HepG2 (cell line): ENCODE measurements around the gene SCT. TPM values are rescaled to one million over a fixed set of nuclear protein-coding genes. Genes with fewer than 3 reads are reported as not detected.

ENCODE experiments used
- ATAC-seq: fragments of 200-7000 bp; cut with Tn5 transposase; 3 replicates; pipeline ENCODE4 v1.9.1; 2020; ENCODE audit warnings: mild to moderate bottlenecking, moderate library complexity
- BruUV-seq: library from RNA; stranded (reverse); fragments of 400-500 nt; replicated peaks from 2 replicates; lab custom pipeline; 2021; lab: Mats Ljungman, UMichigan
- CTCF ChIA-PET: fragments of 300-600 bp; formaldehyde crosslinking; extraction: SDS; loops from one replicate; lab custom pipeline; 2021; ENCODE audit warnings: low total read pairs, inconsistent platforms, low intra/inter-chr PET ratio; lab: Yijun Ruan, JAX
- POLR2A ChIA-PET: fragments of 350-600 bp; sonication (Branson Sonifier 250); formaldehyde crosslinking; loops from one replicate; lab custom pipeline; 2020; ENCODE audit warnings: antibody characterized with exemption, inconsistent platforms; lab: Yijun Ruan, JAX
- DNase-seq: peaks from one replicate; pipeline ENCODE4 v3.0.0-alpha.2; 2015; ENCODE audit warnings: low spot score
- FAIRE-seq: peaks from 3 replicates; lab custom pipeline; 2011; peaks lifted over from hg19 to GRCh38; lab: Jason Lieb, UNC
- H2AFZ ChIP-seq: one replicate; pipeline ENCODE4 v1.6.1; 2011; ENCODE audit warnings: low read length, inconsistent platforms
- H3K27ac ChIP-seq: fragments of 300-600 bp; 3 replicates; pipeline ENCODE4 v1.8.0; 2011; ENCODE audit warnings: mixed run types, mild to moderate bottlenecking, mixed read lengths, low read length, inconsistent platforms; ENCODE audit not compliant: insufficient read depth; ENCODE audit errors: extremely low read length
- H3K27me3 ChIP-seq, 2 experiments: fragments of 200-600 bp in 1 of 2; 2 replicates in 1 of 2; 3 replicates in 1 of 2; pipeline versions ENCODE4 v1.6.0 to v1.8.0; 2011; ENCODE audit warnings: low read length in 2 of 2, mild to moderate bottlenecking in 2 of 2, moderate library complexity in 2 of 2, inconsistent platforms in 1 of 2; ENCODE audit not compliant: insufficient read depth in 2 of 2, control insufficient read depth in 1 of 2
- H3K36me3 ChIP-seq, 2 experiments: fragments of 200-600 bp in 1 of 2; replicated peaks in 1 of 2; 2 replicates in 1 of 2; 3 replicates in 1 of 2; pipeline versions ENCODE4 v1.5.1 to v1.8.0; 2011; ENCODE audit warnings: low read length in 2 of 2, inconsistent platforms in 1 of 2; ENCODE audit not compliant: insufficient read depth in 2 of 2, control insufficient read depth in 1 of 2
- H3K4me1 ChIP-seq: 2 replicates; pipeline ENCODE4 v1.5.1; 2012; ENCODE audit warnings: low read length, inconsistent platforms; ENCODE audit not compliant: insufficient read depth
- H3K4me2 ChIP-seq: 2 replicates; pipeline ENCODE4 v1.6.0; 2011; ENCODE audit warnings: low read depth, low read length, inconsistent platforms
- H3K4me3 ChIP-seq, 3 experiments: fragments of 200-600 bp in 1 of 3; sonication (generic), shearing (Covaris generic) in 1 of 3; replicated peaks in 1 of 3; 2 replicates each; pipeline ENCODE4 v1.5.1; 2011 to 2016; ENCODE audit warnings: low read length in 3 of 3, inconsistent platforms in 2 of 3, low read depth in 2 of 3, mild to moderate bottlenecking in 2 of 3, control low read depth in 1 of 3, mixed read lengths in 1 of 3; ENCODE audit not compliant: insufficient read depth in 1 of 3
- H3K79me2 ChIP-seq: one replicate; pipeline ENCODE4 v1.6.1; 2011; ENCODE audit warnings: low read length, inconsistent platforms; ENCODE audit not compliant: insufficient read depth
- H3K9ac ChIP-seq: 2 replicates; pipeline ENCODE4 v1.6.0; 2011; ENCODE audit warnings: mild to moderate bottlenecking, low read depth, low read length, inconsistent platforms; ENCODE audit not compliant: insufficient read depth
- H3K9me3 ChIP-seq: 2 replicates; pipeline ENCODE4 v1.5.1; 2012; ENCODE audit warnings: mild to moderate bottlenecking, low read length
- H4K20me1 ChIP-seq: 2 replicates; pipeline ENCODE4 v1.6.0; 2011; ENCODE audit warnings: inconsistent platforms, mild to moderate bottlenecking, low read length, moderate library complexity; ENCODE audit not compliant: insufficient read depth
- AGO2 ChIP-seq: fragments of 200-400 bp; formaldehyde crosslinking; optimal IDR thresholded peaks from 2 replicates; pipeline ENCODE3; 2017; ENCODE audit warnings: mild to moderate bottlenecking, low read depth, low read length, moderate library complexity
- AKAP8 ChIP-seq: sonication (generic); formaldehyde crosslinking; IDR thresholded peaks from 2 replicates; pipeline ENCODE4 v1.5.1; 2020; ENCODE audit warnings: mild to moderate bottlenecking, missing genetic modification reagents
- FOXO1 ChIP-seq: sonication (generic); formaldehyde crosslinking; IDR thresholded peaks from 2 replicates; pipeline ENCODE4 v1.4.0; 2020; ENCODE audit warnings: missing genetic modification reagents
- ZNF724P ChIP-seq: sonication (generic); formaldehyde crosslinking; IDR thresholded peaks from 2 replicates; pipeline ENCODE4 v1.8.0; 2022; ENCODE audit warnings: missing genetic modification reagents, borderline replicate concordance
- WGBS: methylation state at CpG from one replicate; pipeline ENCODE4 v1.1.6; 2017; ENCODE audit warnings: low lambda C conversion rate; 5-methylcytosine and 5-hydroxymethylcytosine counted together
- in situ Hi-C: cut with HindIII; loops from 2 replicates; pipeline ENCODE4 v1.10.0; 2017; ENCODE audit warnings: low pct_unique_long_range_greater_than_20kb; ENCODE audit not compliant: extremely low pct_ligation_motif_present
- intact Hi-C: fragments of 100-400 bp; cut with micrococcal nuclease; formaldehyde crosslinking; loops from one replicate; pipeline ENCODE4 v1.10.0; 2022; ENCODE audit not compliant: unreplicated experiment
- polyA plus RNA-seq, 8 experiments: library from polyadenylated mRNA; depleted of rRNA in 3 of 8; stranded (reverse) in 7 of 8; unstranded in 1 of 8; fragments of >200 nt; fragmentation: Illumina TruSeq in 4 of 8; extraction: Trizol in 4 of 8; gene quantifications; 2 replicates each; pipeline versions ENCODE4 v1.2.1 to v1.2.3, GENCODE V29; 2011 to 2016; ENCODE audit warnings: low read depth in 4 of 8, missing spikeins in 1 of 8, mixed read lengths in 1 of 8; ENCODE audit not compliant: insufficient read depth in 1 of 8
- total RNA-seq, 5 experiments: library from RNA; depleted of rRNA; stranded (reverse); fragments of >200 nt; fragmentation: Illumina TruSeq; extraction: Trizol; gene quantifications; 2 replicates each; pipeline ENCODE4 v1.2.3, GENCODE V29; 2016; ENCODE audit warnings: low read depth in 1 of 5
- TF ChIP-seq, protein P1 (sequence below): sonication (generic); formaldehyde crosslinking; IDR thresholded peaks from 2 replicates; pipeline ENCODE4 v1.4.0; 2020; ENCODE audit warnings: mild to moderate bottlenecking, missing genetic modification reagents
- TF ChIP-seq, protein P2 (sequence below): sonication (generic); formaldehyde crosslinking; IDR thresholded peaks from 2 replicates; pipeline ENCODE4 v1.4.0; 2020; ENCODE audit warnings: missing genetic modification reagents, mild to moderate bottlenecking, borderline replicate concordance
- TF ChIP-seq, protein P3 (sequence below): sonication (generic); formaldehyde crosslinking; IDR thresholded peaks from 2 replicates; pipeline ENCODE4 v1.5.0; 2020; ENCODE audit warnings: missing genetic modification reagents

SCT gene
- total and polyA plus RNA-seq, 2 of the 13 experiments (the other 11 are each of a cell fraction or from before 2014, with no cell fraction given) = not detected

DNA sequence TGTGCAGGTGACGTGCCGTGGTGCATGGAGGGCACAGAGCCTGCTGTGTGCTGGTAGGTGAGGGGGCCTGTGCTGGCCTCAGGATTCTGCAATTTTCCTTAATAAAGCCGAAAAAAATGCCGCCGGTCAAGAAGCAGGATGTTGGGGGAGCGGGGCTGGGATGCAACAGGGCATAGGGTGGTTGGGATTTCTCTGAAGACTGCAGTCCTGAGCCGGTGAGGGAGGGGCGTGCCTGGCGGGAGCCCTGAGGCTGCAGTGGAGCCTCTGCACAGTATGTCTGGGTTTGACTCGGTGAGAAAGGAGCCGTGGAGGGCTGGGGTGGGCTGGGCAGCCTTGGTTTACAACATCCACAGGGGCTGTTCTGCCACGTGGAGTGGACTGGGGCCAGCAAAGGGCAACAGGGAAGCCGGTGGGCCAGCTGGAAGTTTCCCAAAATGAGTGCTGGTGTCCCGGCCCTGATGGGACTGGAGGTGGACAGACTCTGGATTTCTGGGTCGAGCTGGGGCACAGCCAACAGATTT lies 3.6 kb downstream of the SCT start:
- ChIA-PET CTCF (no interaction called here), POLR2A (interaction anchor here (0.9 kb wide), 1 partner anchor 10 kb away, joined by 3 read pairs; no protein-coding TSS in a partner anchor)
- Histone ChIP-seq H3K27me3 (no peaks in the 10 kb centered on the region), H3K79me2 (no peaks in the 10 kb centered on the region), H3K9ac (no peak overlapping the region), H3K36me3 (0 out of 5 replicates have a peak, but pooled peaks cover 0 to 4% of the 10 kb centered on the region in 2 experiments), H3K27ac (no peak overlapping the region), H3K4me3 (no peak overlapping the region), H4K20me1 (peaks cover 14% of the 10 kb centered on the region; the same call in 1 of the 2 replicates), H2AFZ (no peak overlapping the region), H3K4me2 (no peak overlapping the region), H3K9me3 (no peaks in the 10 kb centered on the region), H3K4me1 (peaks cover 31% of the 10 kb centered on the region)
- no peak for ATAC-seq
- in situ Hi-C loops = loop anchor here (10.0 kb wide), 1 partner anchor 69 kb away; no protein-coding TSS in a partner anchor
- no peak for FAIRE-seq
- DNase-seq = no peak
- WGBS = 94% methylated on average over 14 of the region's 15 CpGs
- TF ChIP-seq ZNF724P (no peak), AGO2 (peak; percentile 50), AKAP8 (CRISPR knock-in tag) (peak; percentile 18; the same call in 1 of the 2 replicates), FOXO1 (CRISPR knock-in tag) (no peak)
- TF ChIP-seq, protein P1, sequence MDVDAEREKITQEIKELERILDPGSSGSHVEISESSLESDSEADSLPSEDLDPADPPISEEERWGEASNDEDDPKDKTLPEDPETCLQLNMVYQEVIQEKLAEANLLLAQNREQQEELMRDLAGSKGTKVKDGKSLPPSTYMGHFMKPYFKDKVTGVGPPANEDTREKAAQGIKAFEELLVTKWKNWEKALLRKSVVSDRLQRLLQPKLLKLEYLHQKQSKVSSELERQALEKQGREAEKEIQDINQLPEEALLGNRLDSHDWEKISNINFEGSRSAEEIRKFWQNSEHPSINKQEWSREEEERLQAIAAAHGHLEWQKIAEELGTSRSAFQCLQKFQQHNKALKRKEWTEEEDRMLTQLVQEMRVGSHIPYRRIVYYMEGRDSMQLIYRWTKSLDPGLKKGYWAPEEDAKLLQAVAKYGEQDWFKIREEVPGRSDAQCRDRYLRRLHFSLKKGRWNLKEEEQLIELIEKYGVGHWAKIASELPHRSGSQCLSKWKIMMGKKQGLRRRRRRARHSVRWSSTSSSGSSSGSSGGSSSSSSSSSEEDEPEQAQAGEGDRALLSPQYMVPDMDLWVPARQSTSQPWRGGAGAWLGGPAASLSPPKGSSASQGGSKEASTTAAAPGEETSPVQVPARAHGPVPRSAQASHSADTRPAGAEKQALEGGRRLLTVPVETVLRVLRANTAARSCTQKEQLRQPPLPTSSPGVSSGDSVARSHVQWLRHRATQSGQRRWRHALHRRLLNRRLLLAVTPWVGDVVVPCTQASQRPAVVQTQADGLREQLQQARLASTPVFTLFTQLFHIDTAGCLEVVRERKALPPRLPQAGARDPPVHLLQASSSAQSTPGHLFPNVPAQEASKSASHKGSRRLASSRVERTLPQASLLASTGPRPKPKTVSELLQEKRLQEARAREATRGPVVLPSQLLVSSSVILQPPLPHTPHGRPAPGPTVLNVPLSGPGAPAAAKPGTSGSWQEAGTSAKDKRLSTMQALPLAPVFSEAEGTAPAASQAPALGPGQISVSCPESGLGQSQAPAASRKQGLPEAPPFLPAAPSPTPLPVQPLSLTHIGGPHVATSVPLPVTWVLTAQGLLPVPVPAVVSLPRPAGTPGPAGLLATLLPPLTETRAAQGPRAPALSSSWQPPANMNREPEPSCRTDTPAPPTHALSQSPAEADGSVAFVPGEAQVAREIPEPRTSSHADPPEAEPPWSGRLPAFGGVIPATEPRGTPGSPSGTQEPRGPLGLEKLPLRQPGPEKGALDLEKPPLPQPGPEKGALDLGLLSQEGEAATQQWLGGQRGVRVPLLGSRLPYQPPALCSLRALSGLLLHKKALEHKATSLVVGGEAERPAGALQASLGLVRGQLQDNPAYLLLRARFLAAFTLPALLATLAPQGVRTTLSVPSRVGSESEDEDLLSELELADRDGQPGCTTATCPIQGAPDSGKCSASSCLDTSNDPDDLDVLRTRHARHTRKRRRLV (CRISPR knock-in tag) = no peak
- TF ChIP-seq, protein P2, sequence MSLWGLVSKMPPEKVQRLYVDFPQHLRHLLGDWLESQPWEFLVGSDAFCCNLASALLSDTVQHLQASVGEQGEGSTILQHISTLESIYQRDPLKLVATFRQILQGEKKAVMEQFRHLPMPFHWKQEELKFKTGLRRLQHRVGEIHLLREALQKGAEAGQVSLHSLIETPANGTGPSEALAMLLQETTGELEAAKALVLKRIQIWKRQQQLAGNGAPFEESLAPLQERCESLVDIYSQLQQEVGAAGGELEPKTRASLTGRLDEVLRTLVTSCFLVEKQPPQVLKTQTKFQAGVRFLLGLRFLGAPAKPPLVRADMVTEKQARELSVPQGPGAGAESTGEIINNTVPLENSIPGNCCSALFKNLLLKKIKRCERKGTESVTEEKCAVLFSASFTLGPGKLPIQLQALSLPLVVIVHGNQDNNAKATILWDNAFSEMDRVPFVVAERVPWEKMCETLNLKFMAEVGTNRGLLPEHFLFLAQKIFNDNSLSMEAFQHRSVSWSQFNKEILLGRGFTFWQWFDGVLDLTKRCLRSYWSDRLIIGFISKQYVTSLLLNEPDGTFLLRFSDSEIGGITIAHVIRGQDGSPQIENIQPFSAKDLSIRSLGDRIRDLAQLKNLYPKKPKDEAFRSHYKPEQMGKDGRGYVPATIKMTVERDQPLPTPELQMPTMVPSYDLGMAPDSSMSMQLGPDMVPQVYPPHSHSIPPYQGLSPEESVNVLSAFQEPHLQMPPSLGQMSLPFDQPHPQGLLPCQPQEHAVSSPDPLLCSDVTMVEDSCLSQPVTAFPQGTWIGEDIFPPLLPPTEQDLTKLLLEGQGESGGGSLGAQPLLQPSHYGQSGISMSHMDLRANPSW (CRISPR knock-in tag) = no peak
- TF ChIP-seq, protein P3, sequence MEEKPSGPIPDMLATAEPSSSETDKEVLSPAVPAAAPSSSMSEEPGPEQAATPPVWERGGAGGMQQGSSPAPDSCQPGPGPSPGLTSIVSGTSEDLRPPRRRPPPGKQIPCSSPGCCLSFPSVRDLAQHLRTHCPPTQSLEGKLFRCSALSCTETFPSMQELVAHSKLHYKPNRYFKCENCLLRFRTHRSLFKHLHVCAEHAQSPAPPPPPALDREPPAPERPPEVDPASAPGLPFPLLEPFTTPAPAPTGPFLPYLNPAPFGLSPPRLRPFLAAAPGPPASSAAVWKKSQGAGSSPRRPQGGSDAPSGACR = no peak
- BruUV-seq = no TSS peak
- intact Hi-C loops = no loop called here
